Esophagus muscularis mucosa (tissue), 3 donors: ENCODE data around the gene HOXC10.

Experiments
- CTCF ChIP-seq, 3 experiments: fragments of 200-600 bp in 2 of 3; fragments of 450-650 bp in 1 of 3; sonication (generic) in 2 of 3; IDR thresholded peaks; one replicate each; pipeline ENCODE4 v1.5.1; 2017 to 2019; ENCODE audit warnings: antibody characterized with exemption in 3 of 3, mild to moderate bottlenecking in 2 of 3, moderate library complexity in 1 of 3
- POLR2A ChIP-seq: fragments of 450-650 bp; IDR thresholded peaks from one replicate; pipeline ENCODE4 v1.6.1; 2017; ENCODE audit warnings: antibody characterized with exemption, moderate library complexity, mild to moderate bottlenecking, low read depth
- POLR2AphosphoS5 ChIP-seq, 2 donors: sonication (generic); formaldehyde crosslinking; IDR thresholded peaks; one replicate each; pipeline ENCODE4 v1.6.1; 2017; ENCODE audit warnings: antibody characterized with exemption in 2 of 2

GRCh38 chr12:53988541-53989226 is 3.7 kb downstream of the HOXC10 start:
- TF ChIP-seq POLR2AphosphoS5 (IDR thresholded peaks at IDR 0.05): no peak
- TF ChIP-seq CTCF (IDR thresholded peaks at IDR 0.05): no peak
- TF ChIP-seq POLR2A: no peak
